Muscle of leg (tissue), 11 donors: ENCODE data around the gene TRMO. TPM values are rescaled to one million over a fixed set of nuclear protein-coding genes. Genes with fewer than 3 reads are reported as not detected.

Experiments
- DNase-seq: peaks from one replicate; pipeline ENCODE4 v3.0.0; 2013
- H3K27ac ChIP-seq: one replicate; pipeline ENCODE4 v1.5.1; 2013; ENCODE audit warnings: mild to moderate bottlenecking, low read length, control low read depth
- H3K27me3 ChIP-seq: one replicate; pipeline ENCODE4 v1.6.1; 2013; ENCODE audit warnings: low read length; ENCODE audit not compliant: control insufficient read depth, insufficient read depth
- H3K36me3 ChIP-seq: one replicate; pipeline ENCODE4 v1.6.1; 2013; ENCODE audit warnings: low read length; ENCODE audit not compliant: control insufficient read depth, insufficient read depth
- H3K4me1 ChIP-seq: one replicate; pipeline ENCODE4 v1.6.1; 2013; ENCODE audit warnings: low read length; ENCODE audit not compliant: control insufficient read depth, insufficient read depth
- H3K4me3 ChIP-seq: one replicate; pipeline ENCODE4 v1.5.1; 2013; ENCODE audit warnings: low read length, control low read depth
- H3K9me3 ChIP-seq: replicated peaks from 2 replicates; pipeline ENCODE4 v1.6.1; 2013; ENCODE audit warnings: low read depth, low read length; ENCODE audit not compliant: control insufficient read depth
- WGBS: methylation state at CpG from one replicate; pipeline ENCODE4 v1.1.5; 2013; ENCODE audit warnings: missing lambda C conversion rate; ENCODE audit not compliant: insufficient coverage; 5-methylcytosine and 5-hydroxymethylcytosine counted together
- polyA plus RNA-seq, 8 donors: library from polyadenylated mRNA; unstranded; fragments of 120-200 nt; gene quantifications; one replicate each; pipeline versions ENCODE4 v1.2.1 to v1.2.3, GENCODE V29; 2013; ENCODE audit warnings: inconsistent platforms in 1 of 8, low replicate concordance in 1 of 8; ENCODE audit not compliant: insufficient read length in 8 of 8, insufficient read depth in 1 of 8
- total RNA-seq: library from RNA; stranded (reverse); fragments of 120-200 nt; gene quantifications from one replicate; pipeline ENCODE4 v1.2.4, GENCODE V29; 2013

TRMO gene
- total and polyA plus RNA-seq, 9 donors: 8.4 to 12.7 (median 10.6) TPM

- Histone ChIP-seq H3K4me3 (no peak overlapping the region), H3K27ac (no peak overlapping the region), H3K36me3 (no peaks in the 10 kb centered on the region), H3K9me3 (no peaks in the 10 kb centered on the region), H3K27me3 (peaks cover 8% of the 10 kb centered on the region), H3K4me1 (no peaks in the 10 kb centered on the region)
- DNase-seq: no peak
- 20% methylated on average over 1 of the region's 3 CpGs for WGBS
Measured at GRCh38 chr9:97940741-97941140, 18.4 kb upstream of the TRMO start.

- Histone ChIP-seq H3K9me3 (no peaks in the 10 kb centered on the region), H3K36me3 (no peaks in the 10 kb centered on the region), H3K4me1 (no peaks in the 10 kb centered on the region), H3K27ac (no peak overlapping the region), H3K27me3 (peaks cover 10% of the 10 kb centered on the region), H3K4me3 (no peak overlapping the region)
- no peak for DNase-seq
Measured at GRCh38 chr9:97940233-97940632, 17.9 kb upstream of the TRMO start.

GRCh38 chr9:97938081-97938644, 15.9 kb upstream of the TRMO start, which contains the start of gene HEMGN:
Gene HEMGN, minus strand, starts transcription at chr9:97938172. Its CDS starts 36 bp downstream, at chr9:97938136.
- DNase-seq: no peak
- Histone ChIP-seq H3K27ac (no peak within 1 kb of the TSS), H3K9me3 (no peaks in the 10 kb centered on the region), H3K27me3 (peaks cover 17% of the 10 kb centered on the region), H3K4me1 (no peaks in the 10 kb centered on the region), H3K4me3 (no peak within 1 kb of the TSS), H3K36me3 (no peaks in the 10 kb centered on the region)
- no CpG with 5 or more reads among the region's 3 CpGs for WGBS

GRCh38 chr9:97936998-97937397, 14.7 kb upstream of the TRMO start:
- Histone ChIP-seq H3K4me3 (no peak overlapping the region), H3K4me1 (no peaks in the 10 kb centered on the region), H3K9me3 (no peaks in the 10 kb centered on the region), H3K27ac (no peak overlapping the region), H3K27me3 (peaks cover 16% of the 10 kb centered on the region), H3K36me3 (no peaks in the 10 kb centered on the region)
- DNase-seq: no peak

GRCh38 chr9:97935276-97935675, 13.0 kb upstream of the TRMO start:
- H3K9me3 ChIP-seq: no peaks in the 10 kb centered on the region
- H3K4me3 ChIP-seq: no peak overlapping the region
- DNase-seq: no peak
- H3K27me3 ChIP-seq: peaks cover 18% of the 10 kb centered on the region
- WGBS: no CpG with 5 or more reads among the region's 1 CpG
- H3K4me1 ChIP-seq: no peaks in the 10 kb centered on the region
- no peak overlapping the region for H3K27ac ChIP-seq
- H3K36me3 ChIP-seq: no peaks in the 10 kb centered on the region

GRCh38 chr9:97934321-97935115, 12.2 kb upstream of the TRMO start:
- no peaks in the 10 kb centered on the region for H3K4me1 ChIP-seq
- no peak for DNase-seq
- WGBS: no CpG with 5 or more reads among the region's 6 CpGs
- H3K9me3 ChIP-seq: no peaks in the 10 kb centered on the region
- no peak overlapping the region for H3K27ac ChIP-seq
- H3K36me3 ChIP-seq: no peaks in the 10 kb centered on the region
- no peak overlapping the region for H3K4me3 ChIP-seq
- peaks cover 18% of the 10 kb centered on the region for H3K27me3 ChIP-seq

GRCh38 chr9:97933297-97933998, 11.1 kb upstream of the TRMO start:
- DNase-seq: no peak
- H3K4me3 ChIP-seq: no peak overlapping the region
- H3K27ac ChIP-seq: no peak overlapping the region
- no CpG with 5 or more reads among the region's 4 CpGs for WGBS
- peaks cover 18% of the 10 kb centered on the region for H3K27me3 ChIP-seq
- H3K4me1 ChIP-seq: no peaks in the 10 kb centered on the region
- H3K9me3 ChIP-seq: no peaks in the 10 kb centered on the region
- H3K36me3 ChIP-seq: no peaks in the 10 kb centered on the region

- peaks cover 14% of the 10 kb centered on the region for H3K27me3 ChIP-seq
- no CpG with 5 or more reads among the region's 3 CpGs for WGBS
Measured at GRCh38 chr9:97930972-97931371, 8.7 kb upstream of the TRMO start.

GRCh38 chr9:97928986-97929604, 6.8 kb upstream of the TRMO start:
- DNase-seq: no peak
- WGBS: 50% methylated on average over 1 of the region's 4 CpGs
- Histone ChIP-seq H3K9me3 (no peaks in the 10 kb centered on the region), H3K36me3 (no peaks in the 10 kb centered on the region), H3K4me3 (no peak overlapping the region), H3K4me1 (no peaks in the 10 kb centered on the region), H3K27me3 (peaks cover 6% of the 10 kb centered on the region), H3K27ac (no peak overlapping the region)

More at GRCh38 chr9:97930972-97931371, 8.7 kb upstream of the TRMO start:
- H3K4me1 ChIP-seq: no peaks in the 10 kb centered on the region
- no peaks in the 10 kb centered on the region for H3K36me3 ChIP-seq
- H3K27ac ChIP-seq: no peak overlapping the region
- H3K4me3 ChIP-seq: no peak overlapping the region
- DNase-seq: no peak
- no peaks in the 10 kb centered on the region for H3K9me3 ChIP-seq
